HG02588 (cell line): Measurements from ENCODE around the gene RBBP7.

Experiments
- ATAC-seq: cut with Tn5 transposase; IDR thresholded peaks from one replicate; pipeline ENCODE4 v1.9.1; 2021; ENCODE audit warnings: mild to moderate bottlenecking, moderate library complexity; ENCODE audit not compliant: unreplicated experiment

Gene RBBP7

DNA sequence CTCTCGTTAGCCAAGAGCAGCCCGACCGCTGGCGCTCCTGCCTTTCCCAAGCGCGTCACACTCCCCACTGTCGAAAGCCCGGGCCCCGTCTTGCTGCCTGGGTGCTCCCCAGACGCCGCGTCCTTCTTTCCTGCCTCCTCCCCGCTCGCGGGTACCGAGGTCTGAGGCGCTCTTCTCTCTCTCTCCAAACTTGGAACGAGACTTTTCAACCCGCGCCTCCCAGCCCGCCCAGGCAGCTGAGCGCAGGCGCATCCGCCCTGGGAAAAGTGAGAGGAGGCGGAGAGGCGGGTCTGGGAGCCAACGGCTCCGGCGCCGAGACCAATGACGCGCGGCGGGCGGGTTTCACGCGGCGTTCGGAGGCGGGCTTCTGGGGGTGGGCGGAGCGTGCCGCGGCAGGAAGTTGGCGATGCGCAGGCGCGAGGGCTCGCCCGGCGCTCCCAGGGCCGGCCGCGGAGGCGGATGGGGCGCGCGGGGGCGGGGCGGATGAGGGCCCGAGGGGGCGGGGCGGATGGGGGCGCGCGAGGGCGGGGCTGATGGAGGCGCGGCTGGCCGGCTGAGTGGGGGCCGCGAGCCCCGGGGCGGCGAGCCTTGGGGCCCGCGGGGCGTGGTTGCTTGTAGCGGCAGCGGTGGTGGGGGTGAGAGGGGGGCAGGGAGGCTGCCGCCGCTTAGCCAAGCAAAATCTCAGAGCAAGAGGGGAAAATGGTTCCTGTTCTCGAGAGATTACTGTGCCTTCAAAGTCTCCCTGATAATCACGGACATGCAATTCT lies at the start of gene RBBP7:
Gene RBBP7 (minus strand): TSS at position 268 of the 767 bp plus-strand sequence. CDS start 309 bp downstream, outside the sequence.
- ATAC-seq, result peak; percentile 83

DNA sequence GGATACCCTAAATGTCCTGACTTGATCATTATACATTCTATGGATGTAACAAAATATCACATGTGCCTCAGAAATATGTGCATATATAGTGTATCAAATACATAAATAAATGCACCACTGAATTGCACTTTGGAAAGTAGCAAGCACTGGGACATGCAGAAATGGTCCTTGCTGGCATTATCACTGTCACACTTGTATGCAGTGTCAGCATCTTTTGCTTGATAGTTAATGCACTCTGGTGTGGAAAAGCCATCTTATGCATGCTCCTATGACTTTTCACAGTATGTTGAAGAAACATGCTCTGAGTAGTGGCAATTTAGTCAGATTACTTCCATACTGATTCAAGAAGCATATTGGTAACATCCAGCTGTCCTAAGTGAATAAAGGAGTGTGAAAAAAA lies 48.8 kb upstream of the RBBP7 start:
- ATAC-seq, result no peak

DNA sequence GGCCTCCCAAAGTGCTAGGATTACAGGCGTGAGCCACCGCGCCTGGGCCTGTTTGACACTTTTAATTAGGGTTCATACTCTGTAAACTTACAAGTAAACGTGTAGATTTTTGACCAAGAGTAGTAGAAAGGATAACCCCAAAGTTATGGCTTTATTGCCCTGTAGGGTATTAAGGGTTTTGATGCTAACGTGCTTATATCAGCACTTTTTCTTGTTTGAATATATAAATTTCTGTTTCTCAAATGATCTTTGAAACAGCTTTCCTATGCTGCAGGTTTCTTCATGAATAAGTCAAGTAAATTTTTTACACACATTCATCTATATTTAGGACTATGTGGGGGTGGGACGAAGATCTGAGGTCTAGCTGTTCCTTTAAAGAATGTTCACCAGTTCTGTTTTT lies 47.0 kb upstream of the RBBP7 start:
- ATAC-seq, result no peak

DNA sequence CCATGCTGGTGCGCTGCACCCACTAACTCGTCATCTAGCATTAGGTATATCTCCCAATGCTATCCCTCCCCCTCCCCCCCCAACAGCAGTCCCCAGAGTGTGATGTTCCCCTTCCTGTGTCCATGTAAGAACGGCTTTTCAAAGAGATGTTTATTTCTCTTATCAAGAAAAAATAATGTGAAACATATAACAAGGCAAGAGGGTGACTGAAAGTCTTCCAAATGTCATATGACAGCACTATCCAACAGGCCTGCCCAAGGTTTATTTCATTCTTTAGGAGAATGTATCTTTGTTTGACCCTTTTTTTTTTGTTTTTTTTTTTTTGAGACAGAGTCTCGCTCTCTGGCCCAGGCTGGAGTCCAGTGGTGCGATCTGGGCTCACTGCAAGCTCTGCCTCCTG lies 46.4 kb upstream of the RBBP7 start:
- ATAC-seq, result no peak

DNA sequence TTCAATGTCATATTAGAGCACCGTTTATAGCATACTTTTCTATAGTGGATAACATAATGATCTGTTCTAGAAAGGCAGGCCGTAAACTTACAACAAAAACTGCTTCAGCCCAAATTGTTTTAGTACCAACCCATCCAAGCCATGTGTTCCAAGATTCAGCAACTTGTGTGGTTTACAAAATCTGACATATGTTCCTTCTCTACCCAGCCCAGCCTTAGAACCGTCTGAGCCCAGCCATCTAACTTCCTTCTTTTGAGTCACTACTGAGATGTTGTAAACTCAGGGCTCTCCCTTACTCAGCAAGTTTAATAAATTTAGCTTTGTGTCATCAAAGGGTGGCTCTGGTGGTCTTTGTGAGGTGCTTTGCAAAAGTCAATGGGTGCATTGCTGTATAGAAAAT lies 43.9 kb upstream of the RBBP7 start:
- ATAC-seq, result no peak

DNA sequence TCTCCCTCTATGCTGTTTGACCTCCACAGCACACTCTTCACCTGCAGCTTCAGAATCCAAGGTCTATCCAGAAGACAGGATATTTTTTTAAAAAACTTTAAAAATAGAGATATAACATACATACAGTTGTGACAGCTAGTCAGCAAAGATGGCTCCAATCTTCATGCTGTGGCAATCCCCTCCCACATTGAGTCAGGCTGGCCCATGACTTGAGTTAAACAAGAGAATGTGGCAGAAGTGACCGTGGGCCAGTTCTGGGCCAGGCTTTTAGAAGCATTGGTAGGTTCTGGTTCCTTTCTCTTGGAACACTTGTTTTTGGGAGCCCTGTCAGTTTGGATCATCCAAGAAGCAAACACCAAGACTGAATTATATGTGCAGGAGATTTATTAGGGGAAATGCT lies 40.2 kb upstream of the RBBP7 start:
- no peak for ATAC-seq

DNA sequence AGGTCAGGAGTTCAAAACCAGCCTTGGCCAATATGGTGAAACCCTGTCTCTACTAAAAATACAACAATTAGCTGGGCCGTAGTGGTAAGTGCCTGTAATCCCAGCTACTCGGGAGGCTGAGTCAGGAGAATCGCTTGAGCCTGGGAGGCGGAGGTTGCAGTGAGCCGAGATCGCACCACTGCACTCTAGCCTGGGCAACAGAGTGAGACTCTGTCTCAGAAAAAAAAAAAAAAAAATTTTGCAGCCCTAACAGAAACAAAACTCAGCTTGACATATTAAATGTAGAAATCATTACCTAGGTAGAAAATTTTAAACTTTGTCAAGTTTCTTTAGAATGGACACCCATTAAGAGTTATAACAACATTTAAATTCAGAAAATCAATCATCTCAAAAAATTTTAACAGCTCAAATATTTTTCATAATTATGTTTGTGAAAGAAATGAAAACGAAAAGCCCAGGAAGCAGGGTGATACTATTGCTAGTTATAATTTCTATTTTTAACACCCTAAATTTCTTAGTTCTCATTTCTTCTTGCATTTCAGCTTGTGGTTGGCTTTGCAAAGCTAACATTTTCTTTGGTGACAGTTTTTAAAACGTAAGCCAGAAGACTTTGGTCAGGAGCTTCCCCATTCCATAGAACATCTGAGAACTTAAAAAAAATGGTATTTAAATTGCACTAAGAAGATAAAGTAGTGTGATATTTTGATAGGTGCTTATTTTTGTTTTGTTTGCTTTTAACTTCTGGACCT lies 33.3 kb upstream of the RBBP7 start:
- ATAC-seq, result no peak

DNA sequence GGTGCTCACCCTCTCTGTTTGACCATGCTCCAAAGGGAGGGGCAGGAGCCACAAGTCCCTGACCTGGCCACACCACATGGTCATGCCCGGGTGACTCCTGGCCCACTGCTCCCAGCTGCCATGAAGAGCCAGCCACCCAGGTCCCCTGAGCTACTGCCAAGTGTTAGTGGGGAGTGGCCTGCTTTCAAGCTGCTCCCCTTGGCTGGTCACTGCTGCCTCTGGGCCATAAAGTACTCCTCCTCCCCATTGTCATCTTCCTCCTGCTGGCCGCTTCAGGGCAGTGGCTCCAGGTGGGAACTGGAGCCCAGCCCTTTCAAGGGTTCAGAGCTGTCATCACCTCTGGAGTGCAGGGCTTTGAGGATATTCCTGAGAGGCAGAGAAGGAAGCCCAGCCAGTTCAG lies 27.3 kb upstream of the RBBP7 start:
- ATAC-seq, result no peak

DNA sequence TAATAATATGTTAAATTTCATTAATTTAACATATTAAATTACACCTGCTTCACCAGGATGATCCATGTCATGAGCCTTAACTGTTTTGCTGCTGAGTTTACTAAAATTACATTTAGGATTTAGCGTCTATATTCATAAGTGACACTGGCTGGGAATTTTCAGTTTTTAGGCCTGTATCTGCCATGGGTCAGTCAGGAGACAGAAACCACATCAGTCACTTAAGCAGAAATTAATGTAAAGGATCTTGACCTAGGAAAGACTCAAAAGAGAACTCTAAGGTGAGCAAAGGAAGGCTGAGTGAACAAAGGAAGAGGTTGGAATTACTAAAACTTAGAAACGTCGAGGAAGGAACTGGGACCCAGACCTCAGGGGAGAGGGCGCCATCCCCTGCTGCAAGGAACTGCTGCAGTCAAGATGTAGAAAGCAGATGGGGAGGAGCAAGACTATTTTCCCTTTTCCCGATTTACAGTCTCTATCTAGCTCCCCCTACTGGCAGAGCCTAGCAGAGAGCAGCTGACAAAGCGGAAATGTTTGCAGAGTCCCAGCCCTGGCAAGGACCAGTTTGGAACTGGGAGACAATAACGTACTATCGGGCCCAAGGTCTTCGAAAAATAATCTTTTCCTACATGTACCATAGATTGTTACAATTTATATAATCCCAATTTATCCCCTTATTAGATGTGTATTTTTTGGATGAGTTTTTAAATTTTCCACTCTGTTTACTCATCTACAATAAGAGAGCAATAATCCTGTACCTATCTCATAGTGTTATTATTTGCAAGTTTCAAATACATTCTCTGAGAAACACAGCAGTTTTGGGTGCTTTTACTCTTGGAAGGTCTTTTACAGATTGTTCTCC lies 22.6 kb upstream of the RBBP7 start:
- peak; percentile 73 for ATAC-seq

DNA sequence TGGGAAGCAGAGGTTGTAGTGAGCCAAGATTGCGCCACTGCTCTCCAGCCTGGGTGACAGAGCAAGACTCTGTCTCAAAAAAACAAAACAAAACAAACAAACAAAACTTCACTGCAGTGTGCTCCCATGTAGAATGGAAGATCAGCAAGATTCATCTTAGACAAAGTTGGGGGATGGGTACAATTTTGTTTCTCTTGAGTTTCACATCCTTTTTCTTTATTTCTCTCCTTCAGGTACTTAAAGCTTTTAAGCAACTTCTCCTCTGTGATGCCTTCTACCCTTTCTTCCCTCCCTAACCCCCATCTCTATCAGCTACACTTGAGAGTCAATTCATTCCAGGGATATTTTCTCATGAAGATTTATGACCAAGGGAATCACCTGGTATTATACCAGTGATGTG lies 15.5 kb upstream of the RBBP7 start:
- ATAC-seq, result no peak

DNA sequence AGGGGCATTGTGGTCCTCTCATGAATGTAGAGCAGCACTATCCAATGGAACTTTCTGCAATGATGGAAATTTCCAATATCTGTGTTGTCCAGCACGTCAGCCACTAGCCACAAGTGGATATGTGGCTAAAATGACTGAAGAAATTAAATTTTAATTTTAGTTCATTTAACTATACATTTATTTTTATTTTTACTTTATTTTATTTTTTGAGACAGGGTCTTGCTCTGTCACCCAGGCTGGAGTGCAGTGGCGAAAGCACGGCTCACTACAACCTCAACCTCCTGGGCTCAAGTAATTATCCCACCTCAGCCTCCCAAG lies 13.3 kb upstream of the RBBP7 start:
- no peak for ATAC-seq

DNA sequence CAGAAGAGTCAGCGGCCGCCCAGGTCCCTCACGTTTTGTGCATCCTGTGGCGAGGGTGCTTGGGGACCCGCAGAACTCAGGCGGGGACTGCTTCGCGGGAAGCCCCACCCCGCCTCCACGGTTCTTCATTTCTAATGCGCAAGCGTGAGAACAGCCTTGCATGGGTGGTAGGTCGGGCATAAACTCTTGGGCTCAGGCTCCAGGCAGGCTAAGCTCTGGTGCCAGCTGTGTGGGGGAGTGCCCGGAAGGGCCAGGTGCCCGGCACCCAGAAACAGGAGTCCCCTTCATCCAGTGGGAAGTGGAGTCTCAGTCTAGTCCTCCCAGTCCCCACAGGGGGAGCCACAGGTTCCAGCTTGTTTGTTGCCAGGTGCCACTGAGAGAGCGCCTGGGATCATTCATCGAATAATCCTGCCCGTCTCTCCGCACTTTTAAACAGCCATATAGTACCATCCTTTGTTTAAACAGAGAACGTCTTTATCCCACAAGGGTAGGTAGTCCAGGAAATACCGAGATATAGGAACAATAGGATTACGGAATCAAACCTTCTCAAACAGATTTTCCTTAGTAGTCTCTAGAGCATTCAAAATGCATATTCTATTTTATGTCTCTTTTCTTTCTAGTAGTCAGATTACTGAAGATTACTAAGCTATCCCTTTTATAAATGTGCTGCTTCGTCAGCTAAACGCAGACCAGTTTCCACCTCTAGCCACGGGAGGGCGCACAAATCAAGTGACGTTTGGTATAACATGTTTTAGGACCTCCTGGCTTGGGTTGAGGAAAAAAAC lies 12.7 kb upstream of the RBBP7 start:
- peak; percentile 77 for ATAC-seq

DNA sequence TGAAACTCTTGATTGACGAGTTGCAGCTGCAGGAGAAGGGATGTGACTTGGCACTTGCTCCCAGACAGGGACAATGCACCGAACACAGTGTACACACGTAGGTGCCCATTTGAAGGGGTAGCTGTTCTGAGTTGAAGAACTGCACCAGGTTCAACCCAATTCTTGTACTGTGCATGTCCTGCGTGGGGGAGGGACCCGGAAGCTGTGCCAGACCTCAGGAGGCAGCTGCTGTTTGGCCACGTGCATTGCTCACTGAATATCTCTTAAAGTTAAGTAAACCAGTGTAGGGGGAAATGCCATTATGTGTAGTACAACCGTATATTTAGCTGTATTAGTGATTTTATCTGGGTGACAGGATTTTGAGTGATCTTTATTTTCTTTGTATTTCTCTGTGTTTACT lies 12.0 kb upstream of the RBBP7 start:
- ATAC-seq, result peak; percentile 47

DNA sequence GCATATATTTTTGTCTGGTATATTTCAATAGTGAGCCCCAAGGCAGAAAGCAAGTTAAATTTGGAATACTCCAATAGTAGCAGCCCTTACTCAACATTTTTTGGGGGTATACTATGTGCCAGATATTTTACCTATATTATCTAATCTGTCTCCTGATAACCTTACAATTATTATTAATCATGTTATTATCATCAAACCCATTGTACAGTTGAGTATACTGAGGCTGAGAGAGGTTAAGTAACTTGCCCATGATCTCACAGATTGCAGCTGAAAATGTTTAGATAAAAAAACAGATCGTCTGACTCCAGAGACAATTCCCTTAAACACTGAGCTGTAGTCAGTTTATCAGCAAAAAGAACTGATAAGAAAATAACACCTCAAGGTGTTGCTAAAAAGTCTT lies 6.5 kb upstream of the RBBP7 start:
- no peak for ATAC-seq

DNA sequence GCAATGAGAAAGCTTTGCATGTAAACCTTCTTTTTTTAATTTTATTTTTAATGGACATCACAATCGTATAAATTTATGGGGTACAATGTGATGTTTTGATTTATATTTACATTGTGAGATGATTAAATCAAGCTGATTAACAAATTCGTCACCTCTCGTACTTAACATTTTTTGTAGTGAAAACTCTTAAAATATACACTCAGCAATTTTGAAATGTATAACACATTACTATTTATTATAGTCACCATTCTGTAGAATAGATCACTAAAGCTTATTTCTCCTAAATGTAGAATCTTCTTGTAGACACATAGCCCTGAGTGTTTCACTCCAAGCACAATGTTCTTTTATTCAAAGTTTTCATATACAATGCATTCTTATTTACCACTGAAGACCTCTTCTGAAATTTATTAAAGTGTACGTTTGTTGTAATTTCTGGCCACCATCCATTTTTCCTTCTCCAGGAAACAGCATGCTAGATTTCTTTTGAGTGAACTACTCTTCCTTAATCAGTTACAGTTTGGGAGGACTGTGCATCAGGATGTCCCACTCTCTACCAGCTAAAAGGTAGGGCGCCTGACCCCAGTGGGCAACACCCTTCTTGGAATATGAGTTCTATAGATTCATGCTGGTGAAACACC lies 4.4 kb upstream of the RBBP7 start:
- ATAC-seq, result no peak

DNA sequence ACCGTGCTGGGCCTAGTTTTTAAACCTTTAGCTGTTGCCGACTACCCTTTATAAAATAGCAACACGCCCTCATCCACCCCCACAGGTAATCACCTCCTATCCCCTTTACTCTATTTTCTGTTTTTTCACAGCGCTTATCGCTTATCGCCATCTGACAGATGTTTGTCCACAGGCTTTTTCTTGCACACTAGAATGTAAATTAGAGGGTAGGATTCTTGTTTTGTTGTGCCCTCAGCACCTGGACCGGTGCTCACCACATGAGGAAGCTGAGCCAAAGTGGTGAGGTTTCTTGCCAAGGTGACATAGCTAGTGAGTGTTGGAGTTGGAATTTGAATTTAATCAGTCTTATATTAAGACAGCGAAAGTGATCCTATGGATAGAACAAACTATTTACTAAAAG lies 2.9 kb upstream of the RBBP7 start:
- no peak for ATAC-seq

DNA sequence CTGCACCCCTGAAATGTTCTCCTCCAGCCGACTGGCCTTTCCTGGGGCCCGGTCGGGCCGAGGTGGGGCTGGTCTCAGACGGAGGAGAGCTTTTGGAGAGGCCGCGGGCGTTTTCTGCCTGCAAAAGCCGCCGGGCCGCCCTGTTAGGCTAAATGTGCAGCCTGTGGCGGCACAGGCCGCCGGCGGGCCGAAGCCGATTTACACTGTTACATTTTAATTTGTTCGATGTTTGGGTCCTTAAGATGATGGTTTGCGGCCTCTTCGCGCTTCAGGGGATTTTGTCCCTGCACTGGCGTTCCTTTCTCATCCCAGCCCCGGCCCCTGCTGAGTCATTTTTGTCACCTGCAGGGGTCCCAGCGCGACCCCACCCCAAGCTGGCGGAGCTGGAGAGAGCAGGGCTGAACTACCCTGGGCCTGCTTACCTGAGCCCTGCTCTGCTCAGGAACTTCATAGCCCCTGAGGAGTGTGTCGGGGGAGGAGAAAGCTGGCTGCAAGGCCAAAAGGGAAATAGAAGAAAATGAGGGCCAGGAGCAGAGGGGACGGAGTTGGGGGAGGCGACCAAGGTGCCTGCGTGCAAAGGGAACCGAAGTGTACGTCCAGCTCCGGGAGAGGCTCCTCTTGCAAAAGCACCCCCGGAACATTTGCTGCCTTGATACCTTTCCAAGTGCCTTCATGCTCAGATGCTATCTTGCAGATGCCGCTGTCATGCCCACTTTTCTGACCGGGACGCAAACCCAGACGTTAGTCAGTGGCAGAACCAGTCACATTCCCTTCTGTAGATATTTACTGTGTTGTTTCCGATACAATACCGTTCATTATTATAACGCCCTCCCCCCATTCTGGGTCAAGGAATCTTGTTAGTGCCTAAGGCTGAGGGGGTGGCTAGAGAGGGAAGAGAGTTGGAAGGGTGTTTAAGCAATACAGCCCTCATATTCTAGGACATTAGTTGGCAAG lies 977 bp upstream of the RBBP7 start:
- ATAC-seq, result peak; percentile 16

DNA sequence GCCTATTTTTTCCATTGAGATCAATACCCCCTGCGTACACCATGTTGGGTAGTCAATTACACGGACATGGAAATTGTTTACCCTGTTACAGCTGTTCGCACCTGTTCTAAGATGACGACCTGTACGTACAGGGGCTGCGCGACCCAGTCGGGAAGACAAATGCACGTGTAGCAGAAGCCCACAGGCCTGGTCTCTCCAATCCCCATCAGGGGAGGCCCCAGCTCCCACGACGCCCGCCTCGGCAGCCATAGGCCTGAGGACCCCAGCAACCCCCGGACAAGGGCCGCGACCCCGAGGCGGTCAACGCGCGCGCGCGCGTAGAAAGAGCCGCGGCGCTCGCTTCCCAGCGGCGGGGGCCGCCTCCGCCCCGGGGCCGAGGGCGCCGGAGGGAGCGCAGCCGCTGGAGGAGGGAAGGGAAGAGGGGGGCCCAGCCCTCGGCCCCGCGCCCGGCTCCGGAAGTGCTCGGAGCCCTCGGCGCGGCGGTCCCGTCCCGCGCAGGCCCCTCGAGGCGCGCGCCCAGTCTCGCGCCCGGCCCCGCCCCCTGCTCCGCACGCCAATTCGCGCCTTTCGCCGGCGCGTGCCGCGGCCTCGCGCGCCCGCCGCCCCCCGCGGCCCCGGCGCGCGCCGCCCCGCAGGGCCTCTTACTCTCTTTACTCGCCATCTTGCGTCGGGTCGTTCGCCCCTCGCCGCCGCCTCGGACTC lies 618 bp downstream of the RBBP7 start:
- peak; percentile 47 for ATAC-seq

DNA sequence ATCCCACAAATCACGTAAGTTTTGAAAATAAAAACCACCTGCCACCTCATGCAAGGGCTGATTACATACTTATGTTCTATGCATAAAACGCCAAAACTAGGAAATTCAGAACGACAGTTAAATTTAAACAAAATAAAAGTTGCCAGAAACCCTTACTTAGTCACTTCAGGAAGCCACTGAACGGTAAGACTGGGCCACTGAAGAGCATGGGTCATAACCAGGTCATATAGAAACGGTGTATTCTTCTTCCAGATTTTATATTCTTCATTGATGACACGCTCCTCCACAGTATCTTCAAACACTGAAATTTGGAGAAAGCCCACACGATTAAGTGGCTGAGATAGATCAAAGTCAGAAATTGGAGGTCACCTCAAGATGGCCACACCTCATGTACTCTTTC lies 1.2 kb downstream of the RBBP7 start:
- no peak for ATAC-seq
